GM19452 (cell line): ENCODE measurements around the gene BRD1.

ENCODE experiments used
- ATAC-seq: cut with Tn5 transposase; IDR thresholded peaks from one replicate; pipeline ENCODE4 v1.9.1; 2021; ENCODE audit not compliant: unreplicated experiment

Gene BRD1

GRCh38 chr22:49827853-49828598 lies at the start of gene BRD1:
TSS of gene BRD1 (minus strand) at chr22:49827873. CDS start at chr22:49824317, 3,556 bp downstream.
- ATAC-seq = no peak

GRCh38 chr22:49873228-49873940 lies 45.7 kb upstream of the BRD1 start:
- no peak for ATAC-seq

- no peak for ATAC-seq
Measured at GRCh38 chr22:49872347-49872746, 44.7 kb upstream of the BRD1 start.

- no peak for ATAC-seq
Measured at GRCh38 chr22:49871482-49871881, 43.8 kb upstream of the BRD1 start.

- ATAC-seq = no peak
Measured at GRCh38 chr22:49869845-49870712, 42.4 kb upstream of the BRD1 start.

- no peak for ATAC-seq
Measured at GRCh38 chr22:49869086-49869830, 41.6 kb upstream of the BRD1 start.

GRCh38 chr22:49867303-49868265 lies 39.9 kb upstream of the BRD1 start:
- ATAC-seq = no peak

- no peak for ATAC-seq
Measured at GRCh38 chr22:49866646-49867045, 39.0 kb upstream of the BRD1 start.

GRCh38 chr22:49866134-49866533 lies 38.5 kb upstream of the BRD1 start:
- ATAC-seq = no peak

GRCh38 chr22:49865156-49865555 lies 37.5 kb upstream of the BRD1 start:
- ATAC-seq = no peak

GRCh38 chr22:49863931-49864330 lies 36.3 kb upstream of the BRD1 start:
- ATAC-seq = no peak

GRCh38 chr22:49862496-49862776 lies 34.8 kb upstream of the BRD1 start:
- ATAC-seq = no peak

- ATAC-seq = no peak
Measured at GRCh38 chr22:49861642-49862495, 34.2 kb upstream of the BRD1 start.

- no peak for ATAC-seq
Measured at GRCh38 chr22:49858827-49859226, 31.2 kb upstream of the BRD1 start.

- ATAC-seq = no peak
Measured at GRCh38 chr22:49856766-49857618, 29.3 kb upstream of the BRD1 start.

- no peak for ATAC-seq
Measured at GRCh38 chr22:49856343-49856742, 28.7 kb upstream of the BRD1 start.

- no peak for ATAC-seq
Measured at GRCh38 chr22:49855251-49855911, 27.7 kb upstream of the BRD1 start.
